Measurements from ENCODE around the gene EXOC3L4.

GRCh38 chr14:103096387-103096786 lies 1.9 kb downstream of the EXOC3L4 start:
- TF ChIP-seq CTCF (IDR thresholded peaks at IDR 0.05), result no peak
- TF ChIP-seq POLR2A (IDR thresholded peaks at IDR 0.05), result no peak

All from lower leg skin (tissue), 3 donors.